Esophagus muscularis mucosa (tissue), 3 donors: Measurements from ENCODE around the gene WFDC5.

ENCODE experiments used
- POLR2A ChIP-seq: fragments of 450-650 bp; IDR thresholded peaks from one replicate; pipeline ENCODE4 v1.6.1; 2017; ENCODE audit warnings: antibody characterized with exemption, moderate library complexity, mild to moderate bottlenecking, low read depth
- POLR2AphosphoS5 ChIP-seq, 2 donors: sonication (generic); formaldehyde crosslinking; IDR thresholded peaks; one replicate each; pipeline ENCODE4 v1.6.1; 2017; ENCODE audit warnings: antibody characterized with exemption in 2 of 2
- TF ChIP-seq, protein P1 (sequence below), 3 experiments: fragments of 200-600 bp in 2 of 3; fragments of 450-650 bp in 1 of 3; sonication (generic) in 2 of 3; IDR thresholded peaks; one replicate each; pipeline ENCODE4 v1.5.1; 2017 to 2019; ENCODE audit warnings: antibody characterized with exemption in 3 of 3, mild to moderate bottlenecking in 2 of 3, moderate library complexity in 1 of 3

DNA sequence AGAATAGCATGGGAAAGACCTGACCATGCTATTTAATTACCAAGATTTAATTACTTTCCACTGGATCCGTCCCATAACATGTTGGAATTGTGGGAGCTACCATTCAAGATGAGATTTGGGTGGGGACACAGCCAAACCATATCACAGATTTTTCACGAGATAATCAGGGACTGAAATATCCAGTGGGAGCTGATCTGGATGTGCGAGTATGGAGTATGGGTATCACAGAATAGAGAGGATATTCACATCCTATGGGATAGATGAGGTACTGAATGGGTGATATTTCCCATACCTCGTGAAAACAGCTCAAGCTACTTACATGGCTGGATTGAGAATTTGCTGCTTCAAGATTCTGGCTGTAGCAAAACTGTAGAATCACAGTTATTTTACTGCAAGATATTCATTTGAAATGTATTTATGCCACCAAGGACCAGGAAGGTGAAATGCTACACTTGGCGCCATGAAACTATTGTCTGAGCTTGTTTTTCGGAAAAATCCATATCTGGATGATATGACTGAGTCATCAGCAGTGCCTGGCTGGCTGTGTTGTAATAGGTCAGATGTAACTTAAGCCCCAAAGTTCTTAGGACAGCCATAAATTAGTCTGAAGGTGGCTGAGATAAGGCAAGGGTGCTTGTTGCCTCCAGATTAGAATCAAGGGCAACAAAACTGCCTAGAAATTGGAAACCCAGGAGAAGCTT is 43.9 kb downstream of the WFDC5 start:
- TF ChIP-seq POLR2A = no peak
- TF ChIP-seq POLR2AphosphoS5 (IDR thresholded peaks at IDR 0.05) = no peak
- TF ChIP-seq, protein P1, sequence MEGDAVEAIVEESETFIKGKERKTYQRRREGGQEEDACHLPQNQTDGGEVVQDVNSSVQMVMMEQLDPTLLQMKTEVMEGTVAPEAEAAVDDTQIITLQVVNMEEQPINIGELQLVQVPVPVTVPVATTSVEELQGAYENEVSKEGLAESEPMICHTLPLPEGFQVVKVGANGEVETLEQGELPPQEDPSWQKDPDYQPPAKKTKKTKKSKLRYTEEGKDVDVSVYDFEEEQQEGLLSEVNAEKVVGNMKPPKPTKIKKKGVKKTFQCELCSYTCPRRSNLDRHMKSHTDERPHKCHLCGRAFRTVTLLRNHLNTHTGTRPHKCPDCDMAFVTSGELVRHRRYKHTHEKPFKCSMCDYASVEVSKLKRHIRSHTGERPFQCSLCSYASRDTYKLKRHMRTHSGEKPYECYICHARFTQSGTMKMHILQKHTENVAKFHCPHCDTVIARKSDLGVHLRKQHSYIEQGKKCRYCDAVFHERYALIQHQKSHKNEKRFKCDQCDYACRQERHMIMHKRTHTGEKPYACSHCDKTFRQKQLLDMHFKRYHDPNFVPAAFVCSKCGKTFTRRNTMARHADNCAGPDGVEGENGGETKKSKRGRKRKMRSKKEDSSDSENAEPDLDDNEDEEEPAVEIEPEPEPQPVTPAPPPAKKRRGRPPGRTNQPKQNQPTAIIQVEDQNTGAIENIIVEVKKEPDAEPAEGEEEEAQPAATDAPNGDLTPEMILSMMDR (IDR thresholded peaks at IDR 0.05) = no peak
